Measurements from ENCODE around the gene POLR2H.

Gene POLR2H

GRCh38 chr3:184361932-184362667, 590 bp downstream of the POLR2H start:
- H3K79me2 ChIP-seq (ENCODE audit: insufficient read depth, low read length): peaks cover 39% of the 10 kb centered on the region
- ATAC-seq (ENCODE audit: insufficient read depth, low read depth) (peak; percentile 20), DNase-seq (peak; percentile 60)
- peak overlapping the region; percentile 89 for H3K9ac ChIP-seq (ENCODE audit: low read depth, low read length)
- peaks cover 27% of the 10 kb centered on the region for H4K20me1 ChIP-seq (ENCODE audit: insufficient read depth, low read length)
- no peaks in the 10 kb centered on the region for H3K9me3 ChIP-seq (ENCODE audit: insufficient read depth, low read length, severe bottlenecking)
- peak overlapping the region; percentile 43 to 95 for H3K4me3 ChIP-seq (ENCODE audit: low read depth in 1 of 2, low read length in 2 of 2)
- H3K4me1 ChIP-seq (ENCODE audit: insufficient read depth, low read length): peaks cover 34% of the 10 kb centered on the region
- H3K27me3 ChIP-seq (ENCODE audit: insufficient read depth, low read length, poor library complexity): no peaks in the 10 kb centered on the region
- H3K36me3 ChIP-seq (ENCODE audit: insufficient read depth, low read length): peaks cover 21% of the 10 kb centered on the region
- H3K4me2 ChIP-seq (ENCODE audit: insufficient read depth, low read length): peak overlapping the region; percentile 87
- peak overlapping the region; percentile 88 for H3K27ac ChIP-seq (ENCODE audit: low read length)
- peak overlapping the region; percentile 96 for H2AFZ ChIP-seq (ENCODE audit: low read depth, low read length)
- TF ChIP-seq CTCF (IDR thresholded peaks at IDR 0.05; ENCODE audit: borderline replicate concordance, extremely low read depth, low read length, poor library complexity, severe bottlenecking): no peak
- TF ChIP-seq EZH2 (IDR thresholded peaks at IDR 0.05; ENCODE audit: borderline replicate concordance, low read depth, low read length, severe bottlenecking): no peak

- peak; percentile 75 for TF ChIP-seq CTCF (IDR thresholded peaks at IDR 0.05; ENCODE audit: borderline replicate concordance, extremely low read depth, low read length, poor library complexity, severe bottlenecking)
- TF ChIP-seq EZH2 (IDR thresholded peaks at IDR 0.05; ENCODE audit: borderline replicate concordance, low read depth, low read length, severe bottlenecking): no peak
- peak overlapping the region; percentile 43 to 95 for H3K4me3 ChIP-seq (ENCODE audit: low read depth in 1 of 2, low read length in 2 of 2)
- peaks cover 39% of the 10 kb centered on the region for H3K79me2 ChIP-seq (ENCODE audit: insufficient read depth, low read length)
- H4K20me1 ChIP-seq (ENCODE audit: insufficient read depth, low read length): peaks cover 30% of the 10 kb centered on the region
- H3K27ac ChIP-seq (ENCODE audit: low read length): peak overlapping the region; percentile 88
- peaks cover 27% of the 10 kb centered on the region for H3K36me3 ChIP-seq (ENCODE audit: insufficient read depth, low read length)
- peak overlapping the region; percentile 87 for H3K4me2 ChIP-seq (ENCODE audit: insufficient read depth, low read length)
- ATAC-seq (ENCODE audit: insufficient read depth, low read depth): peak; percentile 83
- H3K4me1 ChIP-seq (ENCODE audit: insufficient read depth, low read length): peaks cover 34% of the 10 kb centered on the region
- H2AFZ ChIP-seq (ENCODE audit: low read depth, low read length): peak overlapping the region; percentile 96
- H3K9ac ChIP-seq (ENCODE audit: low read depth, low read length): peak overlapping the region; percentile 89
- H3K27me3 ChIP-seq (ENCODE audit: insufficient read depth, low read length, poor library complexity): no peaks in the 10 kb centered on the region
- H3K9me3 ChIP-seq (ENCODE audit: insufficient read depth, low read length, severe bottlenecking): no peaks in the 10 kb centered on the region
- peak; percentile 96 for DNase-seq
These were observed 1.4 kb downstream of the POLR2H start for GRCh38 chr3:184362668-184363546.

- Histone ChIP-seq H3K9ac (ENCODE audit: low read depth, low read length) (no peak overlapping the region), H3K4me1 (ENCODE audit: insufficient read depth, low read length) (peaks cover 19% of the 10 kb centered on the region), H4K20me1 (ENCODE audit: insufficient read depth, low read length) (peaks cover 18% of the 10 kb centered on the region; the same call in 1 of the 2 replicates), H2AFZ (ENCODE audit: low read depth, low read length) (no peak overlapping the region), H3K27ac (ENCODE audit: low read length) (no peak overlapping the region), H3K36me3 (ENCODE audit: insufficient read depth, low read length) (peaks cover 42% of the 10 kb centered on the region), H3K79me2 (ENCODE audit: insufficient read depth, low read length) (peaks cover 33% of the 10 kb centered on the region), H3K27me3 (ENCODE audit: insufficient read depth, low read length, poor library complexity) (no peaks in the 10 kb centered on the region), H3K4me2 (ENCODE audit: insufficient read depth, low read length) (peak overlapping the region; percentile 6; the same call in 1 of the 2 replicates), H3K4me3 (ENCODE audit: low read depth in 1 of 2, low read length in 2 of 2) (no peak overlapping the region), H3K9me3 (ENCODE audit: insufficient read depth, low read length, severe bottlenecking) (no peaks in the 10 kb centered on the region)
- DNase-seq: no peak
- TF ChIP-seq EZH2 (IDR thresholded peaks at IDR 0.05; ENCODE audit: borderline replicate concordance, low read depth, low read length, severe bottlenecking) (no peak), CTCF (IDR thresholded peaks at IDR 0.05; ENCODE audit: borderline replicate concordance, extremely low read depth, low read length, poor library complexity, severe bottlenecking) (no peak)
- ATAC-seq (ENCODE audit: insufficient read depth, low read depth): no peak
These were observed 5.2 kb downstream of the POLR2H start for GRCh38 chr3:184366619-184367289.

Measured in DND-41 (cell line).